ENCODE data around the gene PXT1.

Gene PXT1

GRCh38 chr6:36387440-36388303 lies 55.0 kb downstream of the PXT1 start, which contains the start of gene ETV7:
ETV7 (minus strand) TSS chr6:36387669; CDS start chr6:36387541, 128 bp downstream.
- DNase-seq (ENCODE audit: low spot score) = peak; percentile 50

DNA sequence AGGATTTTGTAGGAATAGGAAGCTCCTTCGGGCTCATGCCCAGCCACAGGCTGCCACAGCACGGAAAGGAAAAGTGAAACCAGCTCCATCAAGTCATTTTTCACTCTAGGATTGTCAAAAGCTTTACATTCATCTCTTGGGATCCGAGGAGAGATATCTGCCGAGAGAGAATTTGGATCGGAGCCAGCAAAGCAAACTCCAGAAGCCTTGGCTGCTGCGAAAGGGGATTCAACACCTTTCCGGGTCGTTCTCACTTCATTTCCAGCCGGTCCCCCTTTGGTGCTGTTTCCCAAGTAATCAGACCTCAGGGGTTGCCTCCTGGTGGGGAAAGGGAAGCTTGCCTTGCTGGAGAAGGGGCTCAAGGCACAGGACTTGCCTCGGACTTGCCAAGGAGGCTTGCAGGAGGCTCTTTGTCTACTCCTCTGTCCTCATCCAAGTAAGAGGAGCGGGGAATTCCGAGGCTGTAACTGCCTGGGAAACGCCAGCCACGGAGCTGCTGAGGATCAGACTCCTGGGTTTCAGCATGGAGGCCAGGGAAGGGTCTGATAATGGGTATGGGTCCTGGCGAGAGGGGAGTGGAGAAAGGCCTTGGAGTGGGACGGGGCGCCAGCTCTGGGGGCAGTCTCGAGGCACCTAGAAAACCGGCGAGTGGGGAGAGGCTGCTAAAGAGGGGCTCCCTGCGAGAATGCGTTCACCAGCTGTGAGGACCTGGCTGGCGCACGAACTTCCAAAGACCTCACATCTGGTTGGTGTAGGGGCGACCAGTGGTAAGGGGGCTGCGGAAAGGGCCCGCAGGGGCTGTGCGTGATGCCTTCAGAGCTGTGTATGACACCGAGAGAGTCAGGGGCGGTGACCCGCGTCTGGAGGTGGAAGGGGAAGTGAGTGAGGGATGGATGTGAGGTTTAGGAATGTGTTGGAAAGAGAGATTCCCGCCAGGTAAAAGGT lies 55.9 kb downstream of the PXT1 start:
- peak; percentile 16 for DNase-seq (ENCODE audit: low spot score)

DNA sequence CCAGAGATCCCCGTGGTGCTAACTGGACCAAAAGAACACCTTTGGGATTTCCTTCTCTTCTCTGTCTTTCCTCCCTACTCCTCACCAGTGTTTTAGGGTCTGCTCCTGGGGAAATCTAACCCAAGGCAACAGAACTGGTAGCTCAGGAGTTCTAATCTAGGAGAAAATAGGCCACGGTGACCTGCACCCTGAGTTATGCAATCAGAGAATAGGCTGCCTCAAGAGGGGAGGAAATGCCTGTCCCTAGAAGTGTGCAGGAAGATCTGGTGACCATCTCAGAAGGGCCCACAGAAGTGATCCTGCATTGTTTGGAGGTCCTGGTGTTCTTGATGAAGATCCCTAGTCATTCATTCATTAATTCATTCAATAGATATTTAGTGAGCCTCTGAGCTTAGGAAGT lies 58.6 kb downstream of the PXT1 start:
- DNase-seq (ENCODE audit: low spot score) = no peak

GRCh38 chr6:36383606-36384005 lies 59.0 kb downstream of the PXT1 start:
- peak; percentile 60 for DNase-seq (ENCODE audit: low spot score)

DNA sequence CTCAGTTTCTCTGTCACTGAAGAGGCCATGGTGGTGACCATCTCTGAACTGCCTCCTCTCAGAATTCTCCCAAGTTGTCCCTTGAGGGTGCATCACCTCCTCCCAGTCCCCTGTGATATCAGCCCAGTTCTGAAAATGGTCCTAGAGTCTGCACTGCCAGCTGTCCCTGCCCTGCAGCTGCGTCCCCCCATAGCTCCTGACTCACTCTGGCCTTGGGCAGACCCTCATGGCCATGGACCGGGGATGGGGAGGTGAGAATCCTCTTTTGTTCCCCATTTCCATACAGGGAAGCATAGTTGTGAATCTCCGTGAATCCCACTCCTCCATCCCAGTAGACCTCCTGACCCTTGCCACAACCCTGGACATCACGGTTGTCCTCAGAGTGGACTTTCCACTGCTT lies 59.7 kb downstream of the PXT1 start:
- no peak for DNase-seq (ENCODE audit: low spot score)

DNA sequence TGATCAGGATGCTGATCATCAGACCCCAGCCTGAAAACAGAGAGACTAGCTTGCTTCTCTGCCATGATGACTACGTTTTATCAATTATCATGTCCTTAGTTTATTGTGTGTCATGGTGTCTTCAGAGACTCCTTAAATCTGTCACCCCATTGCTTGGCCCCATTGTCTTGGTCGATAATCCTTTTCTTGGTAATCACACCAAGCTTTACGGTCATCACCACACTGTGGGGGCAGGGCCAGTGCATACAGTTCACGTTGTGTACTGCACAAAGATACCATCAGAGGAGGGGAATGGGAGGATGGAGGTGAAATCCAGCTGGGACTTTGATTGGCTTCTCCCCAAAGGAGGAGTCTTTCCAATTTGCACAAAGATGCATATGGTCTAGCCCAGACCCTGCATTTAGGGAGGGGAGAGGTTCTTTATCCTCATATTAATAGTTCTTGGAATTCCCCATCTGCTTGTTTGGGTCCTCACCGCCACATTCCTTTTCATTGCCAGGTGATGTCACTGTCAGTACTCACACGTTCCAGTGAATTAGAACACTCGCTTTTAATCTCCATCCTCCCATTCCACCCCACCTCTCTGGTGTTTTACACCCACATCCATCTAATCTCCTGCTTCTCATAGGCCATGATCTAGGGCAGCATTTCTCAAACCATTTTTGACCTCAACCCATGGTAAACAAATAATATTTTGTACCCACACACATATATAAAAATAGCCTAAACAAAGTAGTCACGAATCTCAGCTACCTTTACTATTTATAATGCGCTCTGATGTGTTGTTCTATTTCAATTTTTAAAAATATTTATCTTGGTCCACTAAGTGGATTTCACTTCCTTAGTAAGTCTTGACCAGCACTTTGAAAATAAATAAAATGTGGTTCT lies 60.9 kb downstream of the PXT1 start:
- no peak for DNase-seq (ENCODE audit: low spot score)

- no peak for DNase-seq (ENCODE audit: low spot score)
These were observed 62.5 kb downstream of the PXT1 start for GRCh38 chr6:36380166-36380565.

GRCh38 chr6:36378936-36379335 lies 63.7 kb downstream of the PXT1 start:
- DNase-seq (ENCODE audit: low spot score) = no peak

DNA sequence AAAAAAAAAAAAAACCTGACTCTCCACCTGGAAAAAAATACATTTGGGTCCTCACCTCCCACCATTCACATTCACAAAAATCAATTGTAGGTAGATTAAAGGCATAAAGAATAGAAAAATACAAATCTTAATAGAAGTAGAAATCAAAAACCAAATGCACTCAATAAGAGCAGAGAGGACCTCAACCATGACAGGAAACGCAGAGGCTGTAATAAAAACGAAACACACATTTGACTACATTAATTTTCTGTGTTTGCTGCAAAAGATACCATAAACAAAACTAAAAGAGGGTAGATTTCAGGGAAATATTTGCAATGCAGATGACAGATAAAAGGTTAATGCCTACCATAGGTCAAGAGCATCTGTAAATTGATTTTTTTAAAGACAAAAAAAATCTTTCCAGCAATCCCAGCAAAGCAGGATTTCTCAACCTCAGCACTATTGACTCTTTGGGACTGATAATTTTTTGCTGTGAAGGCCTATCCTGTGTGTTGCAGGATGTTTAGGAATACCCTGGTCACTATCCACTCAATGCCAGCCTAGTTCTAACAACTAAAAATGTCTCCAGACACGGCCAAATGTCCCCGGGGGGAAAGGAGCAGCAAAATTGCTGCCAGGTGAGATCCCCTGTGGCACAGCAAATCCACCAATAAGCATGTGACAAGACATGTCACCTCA lies 64.3 kb downstream of the PXT1 start:
- no peak for DNase-seq (ENCODE audit: low spot score)

- no peak for DNase-seq (ENCODE audit: low spot score)
These were observed 65.1 kb downstream of the PXT1 start for GRCh38 chr6:36377594-36377993.

DNA sequence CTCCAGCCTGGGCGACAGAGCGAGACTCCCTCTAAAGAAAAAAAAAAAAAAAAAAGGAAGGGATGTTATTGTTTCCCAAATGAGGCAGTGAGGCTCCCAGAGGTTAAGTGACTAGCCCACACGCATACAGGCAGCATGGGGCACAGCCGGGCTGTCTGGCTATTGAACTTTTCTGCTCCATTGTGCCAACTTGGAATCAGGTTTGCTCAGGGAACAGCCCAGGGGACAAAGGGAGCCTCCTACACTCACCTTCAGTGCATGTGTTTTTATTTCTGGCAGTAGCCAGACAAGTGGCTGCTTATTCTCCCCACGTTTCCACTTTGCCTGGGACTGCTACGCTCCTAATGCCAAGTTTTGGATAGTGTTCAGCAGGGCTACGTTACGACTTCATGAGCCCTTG lies 65.9 kb downstream of the PXT1 start:
- no peak for DNase-seq (ENCODE audit: low spot score)

DNA sequence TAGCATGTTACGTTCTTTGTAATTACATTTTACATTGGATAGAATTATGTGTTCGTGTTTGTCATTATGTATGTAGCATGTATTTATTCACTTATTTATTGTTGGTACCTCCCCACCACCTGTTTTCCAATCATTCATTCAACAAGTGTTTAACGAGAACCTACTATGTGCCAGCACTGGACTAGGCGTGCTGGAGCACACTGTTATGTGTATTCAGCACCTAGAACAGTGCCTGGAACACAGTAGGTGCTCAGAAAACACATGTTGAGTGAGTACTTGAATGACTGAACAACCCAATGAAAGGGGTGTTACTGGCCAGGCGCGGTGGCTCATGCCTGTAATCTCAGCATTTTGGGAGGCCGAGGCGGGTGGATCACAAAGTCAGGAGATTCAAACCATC lies 66.5 kb downstream of the PXT1 start:
- DNase-seq (ENCODE audit: low spot score) = no peak

DNA sequence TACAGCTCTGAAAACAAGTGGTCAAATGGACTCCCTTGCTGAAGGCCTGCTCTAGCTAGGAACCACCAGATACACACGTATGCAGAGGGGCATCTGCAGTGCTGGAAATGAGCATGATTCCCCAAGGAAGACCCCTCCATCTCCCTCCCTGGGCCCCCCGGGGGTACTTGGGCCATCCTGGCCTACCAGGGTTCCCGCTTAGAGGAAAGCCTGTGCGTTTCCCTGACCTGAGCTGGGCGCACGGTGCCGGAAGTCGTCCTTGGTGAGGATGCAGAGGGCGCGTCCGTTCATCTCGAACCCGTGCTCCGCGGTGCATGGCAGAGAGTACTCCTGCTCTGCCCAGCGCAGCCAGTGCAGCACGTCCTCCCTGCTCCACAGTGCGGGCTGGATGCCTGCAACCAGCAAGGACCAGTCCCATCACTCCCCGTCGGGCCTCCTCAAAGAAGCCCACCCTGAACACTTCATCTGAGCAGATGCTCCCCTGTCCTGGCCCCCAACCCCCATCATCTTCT lies 67.0 kb downstream of the PXT1 start:
- no peak for DNase-seq (ENCODE audit: low spot score)

- no peak for DNase-seq (ENCODE audit: low spot score)
These were observed 67.7 kb downstream of the PXT1 start for GRCh38 chr6:36374972-36375371.

DNA sequence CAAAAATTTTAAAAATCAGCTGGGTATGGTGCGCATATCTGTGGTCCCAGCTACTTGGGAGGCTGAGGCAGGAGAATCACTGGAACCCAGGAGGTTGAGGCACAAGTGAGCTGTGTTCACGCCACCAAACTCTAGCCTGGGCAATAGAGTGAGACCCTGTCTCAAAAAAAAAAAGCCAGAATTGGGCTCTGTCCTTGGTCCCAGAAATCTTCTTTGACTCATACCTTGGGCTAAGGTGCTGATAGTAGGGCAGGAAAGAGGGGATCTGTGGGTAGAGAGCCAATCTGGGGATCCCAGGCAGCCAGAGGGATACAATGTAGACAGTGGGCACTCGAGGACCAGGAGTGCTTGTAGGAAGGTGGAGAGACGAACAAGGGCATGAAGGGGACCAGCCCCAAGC lies 68.5 kb downstream of the PXT1 start:
- DNase-seq (ENCODE audit: low spot score) = no peak

- DNase-seq (ENCODE audit: low spot score) = no peak
These were observed 69.2 kb downstream of the PXT1 start for GRCh38 chr6:36373368-36374019.

DNA sequence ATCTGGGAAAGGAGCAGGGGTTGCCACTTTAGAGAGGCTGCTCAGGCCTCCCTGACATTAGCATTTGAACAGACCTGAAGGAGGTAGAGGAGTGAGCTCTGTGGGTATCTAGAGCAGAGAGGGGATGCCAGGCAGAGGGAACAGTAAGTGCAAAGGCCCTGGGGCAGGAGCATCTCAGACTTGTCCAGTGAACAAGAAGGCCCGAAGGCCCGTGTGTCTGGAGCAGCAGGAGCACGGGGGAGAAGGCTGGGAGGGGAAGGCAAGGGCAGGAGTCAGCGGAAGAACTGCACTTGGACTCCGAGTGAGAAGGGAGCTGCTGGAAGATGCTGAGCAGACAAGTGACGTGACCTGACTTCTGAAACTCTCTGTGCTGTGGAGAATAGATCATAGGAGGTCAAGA lies 70.6 kb downstream of the PXT1 start:
- DNase-seq (ENCODE audit: low spot score) = no peak

DNA sequence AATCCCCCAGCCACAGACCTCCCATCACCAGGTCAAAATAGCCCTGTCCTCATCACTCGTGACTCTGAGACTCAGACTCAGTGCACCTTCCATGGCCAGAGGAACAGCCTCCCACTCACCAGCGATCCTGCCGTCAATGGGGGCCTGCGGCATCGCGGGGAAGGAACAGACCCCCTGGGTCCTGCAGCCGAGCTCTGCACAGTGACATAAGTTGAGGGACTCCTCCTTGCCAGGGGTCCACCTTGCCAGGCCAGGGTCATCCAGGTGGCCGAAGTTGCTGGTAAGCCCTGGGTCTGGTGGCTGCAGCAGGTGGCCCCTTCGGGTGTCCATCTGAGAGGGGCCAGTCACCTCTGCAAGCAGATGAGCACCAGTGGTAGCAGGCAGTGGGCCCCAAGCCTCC lies 71.4 kb downstream of the PXT1 start:
- DNase-seq (ENCODE audit: low spot score) = no peak

- no peak for DNase-seq (ENCODE audit: low spot score)
These were observed 72.0 kb downstream of the PXT1 start for GRCh38 chr6:36370638-36371037.
